ENCODE data around the gene DPY19L1.
"Not testable (repeated sequence)": the region's sequence is repeated elsewhere in the genome, so short reads cannot be mapped to it uniquely, and the experiment has no call there.

The DPY19L1 gene

GRCh38 chr7:34912236-34912635, 125.0 kb downstream of the DPY19L1 start:
- no peak for DNase-seq

GRCh38 chr7:34906266-34906850, 130.9 kb downstream of the DPY19L1 start:
- not testable (repeated sequence) for DNase-seq

- DNase-seq = no peak
These were observed 132.3 kb downstream of the DPY19L1 start for GRCh38 chr7:34904987-34905386.

GRCh38 chr7:34903921-34904320, 133.4 kb downstream of the DPY19L1 start:
- DNase-seq = not testable (repeated sequence)

- no peak for DNase-seq
These were observed 135.1 kb downstream of the DPY19L1 start for GRCh38 chr7:34902182-34902581.

- DNase-seq = no peak
These were observed 136.3 kb downstream of the DPY19L1 start for GRCh38 chr7:34900891-34901513.

GRCh38 chr7:34895202-34895601, 142.1 kb downstream of the DPY19L1 start:
- no peak for DNase-seq

- DNase-seq = no peak
These were observed 147.3 kb downstream of the DPY19L1 start for GRCh38 chr7:34889951-34890350.

- no peak for DNase-seq
These were observed 150.4 kb downstream of the DPY19L1 start for GRCh38 chr7:34886856-34887255.

- not testable (repeated sequence) for DNase-seq
These were observed 153.4 kb downstream of the DPY19L1 start for GRCh38 chr7:34883855-34884254.

GRCh38 chr7:34879871-34880270, 157.4 kb downstream of the DPY19L1 start:
- DNase-seq = no peak

GRCh38 chr7:34878944-34879735, 158.1 kb downstream of the DPY19L1 start:
- DNase-seq = not testable (repeated sequence)

All from CD4-positive, alpha-beta T cell treated with Interleukin-15 for 1 hour (primary cell).